ENCODE data around the gene ZSCAN25.
"Not testable (repeated sequence)": the region's sequence is repeated elsewhere in the genome, so short reads cannot be mapped to it uniquely, and the experiment has no call there.

ZSCAN25 gene

DNA sequence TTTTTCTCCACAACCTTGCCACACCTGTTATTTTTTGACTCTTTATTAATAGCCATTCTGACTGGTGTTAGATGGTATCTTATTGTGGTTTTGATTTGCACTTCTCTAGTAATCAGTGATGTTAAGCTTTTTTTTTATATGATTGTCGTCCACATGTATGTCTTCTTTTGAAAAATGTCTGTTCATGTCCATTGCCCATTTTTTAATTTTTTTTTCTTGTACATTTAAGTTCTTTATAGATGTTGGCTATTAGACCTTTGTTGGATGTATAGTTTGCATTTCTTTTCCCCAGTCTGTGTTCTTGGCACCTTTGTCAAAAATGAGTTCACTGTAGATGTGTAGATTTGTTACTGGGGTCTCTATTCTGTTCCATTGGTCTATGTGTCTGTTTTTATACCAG, 28.8 kb downstream of the ZSCAN25 start:
- no peak for DNase-seq (ENCODE audit: low read depth)

DNA sequence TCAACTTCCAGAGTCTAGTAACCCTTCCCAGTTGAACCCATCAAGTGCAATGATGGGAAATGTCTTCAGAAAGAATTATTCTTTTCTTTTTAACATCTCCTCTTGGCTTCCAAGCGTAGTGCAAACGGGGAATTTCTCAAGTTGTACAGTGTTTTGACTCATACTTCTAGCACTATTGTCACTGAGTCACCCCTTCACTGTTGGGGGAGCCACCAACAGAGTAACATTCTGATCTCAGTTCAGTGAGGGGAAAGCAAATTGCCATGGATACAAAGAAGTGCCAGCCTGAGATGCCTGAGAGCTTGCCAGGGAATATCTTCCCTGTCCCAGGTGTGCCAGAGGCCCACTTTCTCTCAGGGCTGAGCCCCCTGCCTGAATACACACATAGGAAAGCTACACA, 32.1 kb downstream of the ZSCAN25 start:
- no peak for DNase-seq (ENCODE audit: low read depth)

DNA sequence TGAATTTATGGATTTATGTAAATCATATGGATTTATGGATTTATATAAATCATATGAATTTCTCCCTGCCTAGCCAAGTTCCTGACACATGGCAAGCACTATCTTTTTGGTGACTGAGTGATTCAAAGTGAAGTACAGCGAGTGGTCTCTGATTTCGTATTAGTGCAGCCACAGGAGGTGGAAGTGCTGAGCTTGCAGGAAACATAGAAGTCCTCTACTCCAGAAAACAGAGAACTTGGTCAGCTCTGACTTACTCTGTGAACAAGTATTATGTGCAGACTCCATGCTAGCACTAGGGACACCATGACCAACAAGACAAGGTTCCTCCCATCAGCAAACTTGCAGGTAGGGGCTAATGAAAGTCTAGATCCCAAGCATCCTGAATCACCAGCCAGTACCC, 34.5 kb downstream of the ZSCAN25 start:
- DNase-seq (ENCODE audit: low read depth) = no peak

DNA sequence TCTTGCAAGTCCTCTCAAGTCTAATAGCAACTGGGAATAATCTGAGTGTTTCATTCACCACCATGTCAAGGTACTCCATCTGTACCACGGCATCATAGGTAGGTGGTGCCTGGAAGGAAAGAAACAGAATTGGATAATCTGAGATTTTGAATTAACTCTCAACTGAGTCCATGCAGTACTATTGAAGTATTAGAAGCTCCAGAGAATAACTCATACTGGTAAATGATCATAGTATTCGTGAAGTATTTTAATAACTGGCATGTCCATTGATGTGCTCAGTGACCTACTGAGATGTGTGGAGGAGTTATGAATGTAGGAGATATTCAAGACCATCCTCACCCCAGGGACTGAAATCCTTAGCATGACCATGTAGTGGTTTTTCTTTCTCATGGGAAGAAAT, 35.9 kb downstream of the ZSCAN25 start:
- no peak for DNase-seq (ENCODE audit: low read depth)

DNA sequence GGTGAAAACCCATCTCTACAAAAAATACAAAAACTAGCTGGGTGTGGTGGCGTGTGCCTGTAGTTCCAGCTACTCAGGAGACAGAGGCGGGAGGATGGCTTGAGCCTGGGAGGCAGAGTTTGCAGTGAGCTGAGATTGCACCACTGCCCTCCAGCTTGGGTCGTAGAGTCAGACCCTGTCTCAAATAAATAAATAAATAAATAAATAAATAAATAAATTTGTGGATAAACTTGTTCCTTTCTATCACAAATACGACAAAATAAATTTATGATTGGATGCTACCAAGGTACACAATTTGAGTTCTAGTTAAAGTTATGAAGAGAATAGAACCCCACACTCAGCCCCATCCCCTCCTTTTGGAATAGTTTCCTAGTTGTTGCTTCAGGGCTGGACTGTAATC, 36.5 kb downstream of the ZSCAN25 start:
- not testable (repeated sequence) for DNase-seq (ENCODE audit: low read depth)

DNA sequence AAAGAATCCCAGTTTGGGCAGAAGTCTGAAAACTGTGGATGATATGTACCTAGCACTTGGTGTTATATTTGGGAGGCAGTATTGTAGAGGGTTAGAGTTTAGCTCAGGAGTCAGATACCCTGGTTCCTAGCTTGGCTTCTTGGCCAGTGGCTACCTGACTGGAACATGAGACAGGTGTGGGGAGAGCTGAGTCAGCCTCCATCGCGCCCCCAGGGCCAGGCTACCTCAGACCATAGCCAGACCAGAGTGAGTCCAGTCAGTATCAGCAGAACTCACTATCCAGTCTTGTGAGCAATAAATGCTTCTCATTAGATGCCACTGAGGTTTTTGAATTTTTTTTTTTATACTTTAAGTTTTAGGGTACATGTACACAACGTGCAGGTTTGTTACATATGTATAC, 37.0 kb downstream of the ZSCAN25 start:
- DNase-seq (ENCODE audit: low read depth) = no peak

DNA sequence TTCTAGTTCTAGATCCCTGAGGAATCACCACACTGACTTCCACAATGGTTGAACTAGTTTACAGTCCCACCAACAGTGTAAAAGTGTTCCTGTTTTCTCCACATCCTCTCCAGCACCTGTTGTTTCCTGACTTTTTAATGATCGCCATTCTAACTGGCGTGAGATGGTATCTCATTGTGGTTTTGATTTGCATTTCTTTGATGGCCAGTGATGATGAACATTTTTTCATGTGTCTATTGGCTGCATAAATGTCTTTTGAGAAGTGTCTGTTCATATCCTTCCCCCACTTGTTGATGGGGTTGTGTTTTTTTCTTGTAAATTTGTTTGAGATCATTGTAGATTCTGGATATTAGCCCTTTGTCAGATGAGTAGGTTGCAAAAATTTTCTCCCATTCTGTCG, 37.9 kb downstream of the ZSCAN25 start:
- DNase-seq (ENCODE audit: low read depth) = not testable (repeated sequence)

DNA sequence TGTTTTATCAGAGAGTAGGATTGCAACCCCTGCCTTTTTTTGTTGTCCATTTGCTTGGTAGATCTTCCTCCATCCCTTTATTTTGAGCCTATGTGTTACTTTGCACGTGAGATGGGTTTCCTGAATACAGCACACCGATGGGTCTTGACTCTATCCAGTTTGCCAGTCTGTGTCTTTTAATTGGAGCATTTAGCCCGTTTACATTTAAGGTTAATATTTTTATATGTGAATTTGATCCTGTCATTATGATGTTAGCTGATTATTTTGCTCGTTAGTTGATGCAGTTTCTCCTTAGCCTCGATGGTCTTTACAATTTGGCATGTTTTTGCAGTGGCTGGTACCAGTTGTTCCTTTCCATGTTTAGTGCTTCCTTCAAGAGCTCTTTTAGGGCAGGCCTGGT, 41.1 kb downstream of the ZSCAN25 start:
- DNase-seq (ENCODE audit: low read depth) = not testable (repeated sequence)

DNA sequence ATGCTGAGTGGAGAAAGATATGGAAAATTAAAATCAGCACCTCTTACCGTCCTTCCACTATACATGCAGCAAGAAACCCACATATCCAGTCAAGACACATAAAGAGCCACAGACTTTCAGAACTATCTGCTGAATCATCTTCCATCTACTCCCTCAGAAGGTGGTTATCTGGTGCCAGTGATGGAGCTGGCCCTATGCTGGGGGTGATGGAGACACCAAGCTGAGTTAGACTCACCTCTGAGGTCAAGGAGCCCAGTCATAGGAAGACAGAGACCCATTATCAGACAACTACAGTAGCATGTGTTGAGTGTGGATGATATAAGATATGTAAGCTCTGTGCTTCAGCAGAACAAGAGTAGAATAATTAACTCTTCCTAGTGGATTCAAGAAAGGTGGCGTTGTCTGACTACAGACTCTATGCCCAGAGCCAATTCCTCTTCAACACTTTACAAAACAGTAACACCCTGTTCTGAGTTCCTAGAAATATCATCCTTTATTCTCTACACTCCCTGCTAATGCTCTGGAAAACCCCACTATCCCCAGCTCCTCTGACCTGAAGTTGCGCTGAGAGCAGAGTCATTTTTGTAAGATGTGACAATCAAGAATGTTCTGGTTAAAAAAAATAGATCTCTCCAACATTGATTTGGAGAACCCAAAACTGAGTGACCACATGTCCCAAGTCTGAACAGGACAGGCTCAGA, 48.7 kb downstream of the ZSCAN25 start:
- no peak for DNase-seq (ENCODE audit: low read depth)

DNA sequence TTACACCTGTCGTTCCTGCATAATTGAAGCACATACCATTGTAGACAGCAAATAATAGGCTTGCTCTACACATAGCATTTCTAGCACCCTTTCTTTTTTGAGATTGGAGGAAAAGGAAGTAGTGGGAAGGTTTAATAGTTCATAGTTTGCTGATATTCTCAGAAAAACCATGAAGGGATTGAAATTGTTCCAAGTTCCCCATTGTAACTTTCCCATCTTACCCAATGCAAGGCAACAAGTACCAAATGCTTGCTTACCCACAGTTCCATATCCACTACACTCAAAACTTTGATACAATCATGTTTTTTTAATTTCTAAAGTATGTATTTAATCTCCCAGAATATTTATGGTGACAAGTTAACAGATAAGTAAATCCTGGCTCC, 49.3 kb downstream of the ZSCAN25 start:
- DNase-seq (ENCODE audit: low read depth) = no peak

DNA sequence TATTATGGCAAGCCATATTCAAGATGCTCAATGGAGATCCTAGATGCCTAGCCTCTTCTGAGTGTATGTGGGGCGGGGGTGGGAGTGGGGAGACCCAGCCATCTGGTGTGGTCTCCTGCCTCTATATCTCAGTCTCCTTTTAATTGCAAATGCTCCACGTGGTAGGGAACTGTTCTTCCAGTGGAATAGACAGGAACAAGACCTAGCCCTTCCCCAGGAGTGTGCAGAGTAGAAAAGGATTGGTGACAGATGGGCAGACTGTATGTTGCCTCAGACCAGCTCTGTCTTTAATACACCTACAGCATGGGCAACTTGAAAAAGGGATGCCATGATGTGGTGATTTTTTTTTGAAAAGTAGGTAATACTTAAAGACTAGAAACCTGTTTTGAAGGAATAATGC, 50.4 kb downstream of the ZSCAN25 start:
- DNase-seq (ENCODE audit: low read depth) = no peak

DNA sequence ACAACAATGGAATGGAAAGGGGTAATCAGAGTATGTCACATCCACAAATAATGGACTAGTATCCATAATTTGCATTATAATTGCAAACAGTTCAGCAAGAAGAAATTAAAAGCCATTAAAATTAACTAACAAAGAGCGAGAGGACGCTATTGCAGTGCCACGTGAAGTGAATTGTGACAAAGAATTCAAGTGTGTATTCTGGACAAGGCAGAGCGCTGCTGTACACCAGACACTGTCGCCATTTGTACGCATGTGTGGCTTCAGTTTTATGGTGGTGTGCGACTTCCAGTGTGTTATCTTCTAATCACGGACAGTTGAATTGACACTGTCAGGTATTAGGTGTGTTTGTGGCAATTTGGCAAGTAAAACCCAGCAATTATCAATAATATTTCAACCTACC, 51.8 kb downstream of the ZSCAN25 start:
- no peak for DNase-seq (ENCODE audit: low read depth)

DNA sequence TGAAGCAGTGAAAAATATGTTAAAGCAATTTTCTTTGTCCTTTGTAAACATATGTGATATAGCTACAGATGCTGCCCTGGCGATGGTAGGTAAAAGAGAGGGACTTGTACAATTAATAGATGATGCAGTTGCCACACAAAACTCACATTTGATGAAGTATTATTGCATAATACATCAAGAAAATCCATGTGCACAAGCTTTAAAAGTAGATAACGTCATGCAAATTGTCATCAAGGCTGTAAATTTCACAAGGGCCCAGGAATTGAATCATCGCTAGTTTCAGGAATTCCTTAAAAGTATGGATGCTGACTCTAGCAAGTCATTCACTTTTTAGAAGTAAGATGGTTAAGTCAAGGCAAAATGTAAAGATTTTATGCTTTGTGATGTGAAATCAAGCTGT, 53.0 kb downstream of the ZSCAN25 start:
- no peak for DNase-seq (ENCODE audit: low read depth)

DNA sequence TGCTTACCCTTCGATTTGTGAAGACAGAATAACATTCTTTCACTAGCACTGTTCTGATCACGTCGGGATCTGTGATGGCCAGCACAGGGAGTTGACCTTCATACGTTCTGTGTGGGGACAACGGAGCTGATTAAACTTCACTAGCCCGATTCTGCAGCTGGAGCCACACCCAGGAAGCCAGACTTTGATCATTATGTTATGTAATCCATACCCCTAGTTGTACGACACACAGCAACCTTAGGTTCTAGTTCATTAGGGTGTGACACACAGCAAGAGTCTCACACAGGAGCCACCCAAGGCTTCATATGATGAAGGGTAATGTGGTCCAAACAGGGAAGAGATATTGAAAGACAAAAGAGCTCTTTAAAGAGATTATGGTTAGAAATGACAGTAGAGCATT, 55.8 kb downstream of the ZSCAN25 start:
- DNase-seq (ENCODE audit: low read depth) = no peak

DNA sequence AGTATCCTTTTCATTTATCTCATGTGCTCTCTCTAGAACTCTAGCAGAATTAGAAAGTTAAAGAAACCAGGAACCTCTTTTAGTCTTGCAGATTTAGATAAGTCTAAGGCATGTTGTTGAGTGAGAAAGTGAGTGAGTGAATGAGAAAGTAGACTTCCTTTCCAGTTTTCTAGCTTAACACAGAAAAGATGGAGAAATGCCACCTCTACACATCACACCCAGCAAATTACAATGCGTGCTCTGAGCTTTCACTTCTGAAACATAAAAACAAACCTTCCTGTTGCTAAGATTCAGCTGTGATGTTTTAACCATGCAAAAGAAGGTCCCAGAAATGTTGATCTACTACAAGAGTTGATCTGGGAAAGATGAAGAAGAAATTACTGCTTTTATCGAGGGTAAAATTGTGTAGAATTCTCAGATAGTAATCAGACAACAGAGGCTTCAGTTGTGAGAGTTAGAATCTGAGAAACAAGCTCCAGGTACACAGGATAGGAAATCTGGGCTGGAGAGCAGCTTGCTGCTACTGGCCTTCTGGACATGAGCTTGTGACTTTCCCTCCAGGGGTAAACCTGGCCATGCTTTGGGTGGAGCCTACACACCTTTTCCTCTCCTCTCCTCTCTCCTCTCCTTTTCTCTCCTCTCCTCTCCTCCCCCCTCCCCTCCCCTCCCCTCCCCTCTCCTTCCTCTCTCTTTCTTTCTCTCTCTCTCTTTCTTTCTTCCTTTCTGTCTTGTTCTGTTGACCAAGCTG, 58.4 kb downstream of the ZSCAN25 start:
- DNase-seq (ENCODE audit: low read depth) = no peak

DNA sequence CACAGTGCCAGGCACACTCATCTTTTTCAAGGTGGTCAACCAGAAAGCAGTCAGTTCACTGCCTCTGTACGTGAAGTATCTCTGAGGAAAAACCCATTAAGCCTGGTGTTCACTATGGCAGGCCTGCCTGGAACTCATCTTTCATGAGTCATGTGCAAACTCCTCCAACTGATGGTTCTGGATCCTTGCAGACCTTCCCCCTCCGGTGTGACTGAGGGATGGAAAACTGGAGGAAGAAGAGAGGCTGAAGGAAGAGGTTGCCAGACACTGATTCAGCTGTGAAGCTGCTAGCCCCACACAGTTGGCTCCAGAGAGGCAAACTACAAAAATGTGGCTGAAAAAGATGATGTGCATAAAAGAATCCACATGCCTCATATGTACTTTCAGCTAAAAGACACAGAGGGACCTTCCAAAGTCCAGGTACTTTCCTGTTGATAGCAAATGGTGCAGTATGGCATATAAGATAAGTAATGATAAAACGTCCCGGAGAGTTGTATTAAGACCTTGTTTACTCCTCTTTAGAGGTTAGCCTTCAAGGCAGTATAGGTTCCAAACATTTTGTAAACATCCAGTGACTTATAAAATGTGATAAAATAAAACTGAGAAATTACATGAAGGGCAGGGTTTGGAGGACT, 60.4 kb downstream of the ZSCAN25 start:
- peak; percentile 15 for DNase-seq (ENCODE audit: low read depth)

DNA sequence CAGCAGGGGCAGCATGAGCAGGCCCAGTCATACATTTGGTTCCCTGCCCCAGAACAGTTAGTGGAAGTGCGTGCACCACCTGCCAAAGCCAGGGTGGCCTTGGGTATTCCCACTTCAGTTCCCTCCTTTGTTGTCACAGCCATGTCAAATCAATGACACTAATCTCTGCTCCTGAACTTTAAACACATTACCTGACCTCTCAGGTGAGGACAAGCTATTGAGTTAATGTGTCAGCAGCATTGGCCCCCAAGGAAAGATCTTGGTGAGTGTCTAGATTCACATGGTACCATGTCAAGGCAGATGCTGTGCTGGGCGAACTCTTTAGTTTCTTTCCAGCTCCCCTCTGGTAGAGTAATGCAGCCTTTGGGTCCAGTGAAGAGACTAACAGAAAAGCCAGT, 60.9 kb downstream of the ZSCAN25 start:
- DNase-seq (ENCODE audit: low read depth) = no peak

DNA sequence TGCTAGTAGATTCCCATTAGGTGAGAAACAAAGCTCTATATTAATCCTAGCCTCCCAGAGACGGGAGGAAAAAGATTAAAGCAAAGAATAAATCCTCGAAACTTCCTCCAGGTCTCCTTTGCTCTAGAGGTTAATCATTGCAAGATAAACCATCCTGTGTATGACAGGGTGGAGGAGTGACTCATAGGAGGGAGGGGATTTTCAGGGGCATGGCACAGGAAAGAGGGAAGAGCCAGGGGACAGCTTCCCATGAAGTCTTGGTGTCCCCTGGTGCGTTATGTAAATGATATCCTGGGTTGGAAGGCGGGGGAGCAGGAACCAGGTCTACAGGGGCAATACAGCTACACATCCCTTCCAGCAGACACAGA, 62.3 kb downstream of the ZSCAN25 start:
- DNase-seq (ENCODE audit: low read depth) = no peak

DNA sequence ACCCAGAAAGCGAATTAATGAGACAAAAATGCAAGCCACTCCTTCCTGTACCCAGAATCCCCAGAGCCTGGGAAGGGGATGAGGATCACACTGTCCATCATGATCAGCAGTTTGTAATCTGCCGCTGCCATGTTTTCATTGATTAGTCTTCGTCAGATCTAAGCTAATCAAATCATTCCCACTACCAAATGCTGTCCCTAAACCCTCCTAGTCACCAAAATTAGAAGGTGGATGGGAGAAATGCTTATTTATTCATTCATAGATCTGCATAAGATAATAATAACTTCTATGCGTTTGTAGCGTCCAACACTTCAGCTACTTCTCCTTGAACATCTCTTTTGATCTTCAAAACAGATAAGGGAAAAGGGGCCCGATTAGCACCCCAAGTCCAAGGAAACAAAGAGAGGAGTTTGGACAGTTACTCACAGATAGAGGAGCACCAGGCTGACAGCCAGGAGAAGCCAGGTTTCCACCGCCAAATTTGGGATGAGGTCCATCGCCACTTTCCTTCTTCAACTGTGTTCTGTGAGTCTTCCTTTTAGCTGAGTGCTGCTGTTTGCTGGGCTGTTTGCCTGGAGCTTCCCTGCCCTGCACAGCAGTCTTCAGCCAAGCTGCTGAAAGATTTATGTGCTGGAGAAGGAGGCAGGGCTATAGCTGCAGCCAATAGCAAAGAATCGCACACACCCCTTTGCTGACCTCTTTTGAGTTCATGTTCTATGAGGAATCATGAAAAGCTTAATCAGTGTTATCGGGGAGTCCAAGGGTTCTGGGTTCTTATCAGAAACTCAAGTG, 62.9 kb downstream of the ZSCAN25 start, which contains the start of gene CYP3A5:
TSS of gene CYP3A5 (minus strand) at position 597 of the 792 bp plus-strand sequence. CDS start at position 497, 100 bp downstream.
- peak; percentile 23 for DNase-seq (ENCODE audit: low read depth)
